ENCODE results near the gene EXOC4.

Gene EXOC4

GRCh38 chr7:133477791-133478190 is 224.9 kb downstream of the EXOC4 start:
- intact Hi-C loops (cut with DNase I; ENCODE audit: low total_unique reads): no loop called here
- Histone ChIP-seq H3K9me3 (no peaks in the 10 kb centered on the region), H3K4me3 (no peak overlapping the region), H3K27ac (no peak overlapping the region), H3K4me1 (no peaks in the 10 kb centered on the region), H3K36me3 (peaks cover 7 to 11% (median 8%) of the 10 kb centered on the region in 3 donors), H3K27me3 (no peaks in the 10 kb centered on the region)
- no peak for DNase-seq
- TF ChIP-seq CTCF (IDR thresholded peaks at IDR 0.05): no peak

DNA sequence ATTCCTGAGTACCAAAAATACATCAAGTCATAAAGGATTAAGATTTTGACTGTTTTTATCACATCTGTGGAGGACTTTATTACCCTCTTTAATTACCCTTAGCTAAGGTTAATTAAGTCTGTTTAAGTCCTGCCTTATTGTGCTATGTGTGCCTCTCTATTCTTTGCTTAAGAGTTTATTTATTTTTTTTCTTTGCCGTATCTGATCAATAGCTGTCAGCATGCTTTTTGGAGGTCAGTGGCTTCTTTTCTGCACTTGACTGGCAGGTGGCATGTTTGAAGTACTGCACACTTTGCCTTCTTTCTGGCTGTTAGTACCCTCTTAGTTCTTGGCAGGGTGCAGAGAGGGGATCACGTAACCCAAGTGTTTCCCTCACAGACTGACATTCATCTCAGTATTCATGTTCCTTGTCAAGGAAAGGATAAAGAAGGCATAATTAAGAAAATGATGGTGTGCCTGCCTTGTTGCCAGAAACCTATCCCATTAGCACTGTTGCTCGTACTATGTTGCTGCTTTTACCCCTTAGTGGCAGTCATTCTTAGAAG is 225.8 kb downstream of the EXOC4 start:
- TF ChIP-seq CTCF (IDR thresholded peaks at IDR 0.05): no peak
- intact Hi-C loops (cut with DNase I; ENCODE audit: low total_unique reads): no loop called here
- no peak for DNase-seq

GRCh38 chr7:133479456-133480065 is 226.7 kb downstream of the EXOC4 start:
- intact Hi-C loops (cut with DNase I; ENCODE audit: low total_unique reads): no loop called here
- Histone ChIP-seq H3K4me3 (no peak overlapping the region), H3K27ac (no peak overlapping the region), H3K9me3 (no peaks in the 10 kb centered on the region), H3K36me3 (peaks cover 7 to 11% (median 8%) of the 10 kb centered on the region in 3 donors), H3K27me3 (no peaks in the 10 kb centered on the region), H3K4me1 (no peaks in the 10 kb centered on the region)
- no peak for TF ChIP-seq CTCF (IDR thresholded peaks at IDR 0.05)
- no peak for DNase-seq

More for the DNA sequence above, 225.8 kb downstream of the EXOC4 start:
- Histone ChIP-seq H3K27ac (no peak overlapping the region), H3K36me3 (peaks cover 7 to 11% (median 8%) of the 10 kb centered on the region in 3 donors), H3K4me1 (no peaks in the 10 kb centered on the region), H3K4me3 (no peak overlapping the region), H3K9me3 (no peaks in the 10 kb centered on the region), H3K27me3 (no peaks in the 10 kb centered on the region)

GRCh38 chr7:133480868-133481267 is 228.0 kb downstream of the EXOC4 start:
- TF ChIP-seq CTCF (IDR thresholded peaks at IDR 0.05): no peak
- intact Hi-C loops (cut with DNase I; ENCODE audit: low total_unique reads): no loop called here
- H3K36me3 ChIP-seq: peaks cover 7 to 11% (median 8%) of the 10 kb centered on the region in 3 donors
- H3K27me3 ChIP-seq: no peaks in the 10 kb centered on the region
- H3K27ac ChIP-seq: no peak overlapping the region
- no peak overlapping the region for H3K4me3 ChIP-seq
- H3K9me3 ChIP-seq: no peaks in the 10 kb centered on the region
- DNase-seq: no peak
- no peaks in the 10 kb centered on the region for H3K4me1 ChIP-seq

- intact Hi-C loops (cut with DNase I; ENCODE audit: low total_unique reads): no loop called here
- Histone ChIP-seq H3K27me3 (no peaks in the 10 kb centered on the region), H3K27ac (no peak overlapping the region), H3K36me3 (peaks cover 7 to 11% (median 8%) of the 10 kb centered on the region in 3 donors), H3K9me3 (no peaks in the 10 kb centered on the region), H3K4me3 (no peak overlapping the region), H3K4me1 (no peaks in the 10 kb centered on the region)
- TF ChIP-seq CTCF (IDR thresholded peaks at IDR 0.05): no peak
- no peak for DNase-seq
Measured at GRCh38 chr7:133481676-133482075, 228.8 kb downstream of the EXOC4 start.
